GM23338 (cell line): ENCODE measurements around the gene PABPN1.

Experiments used
- CREB1 ChIP-seq: fragments of 250-450 bp; sonication (Bioruptor Pico); IDR thresholded peaks from 2 replicates; pipeline ENCODE4 v1.5.0; 2020; ENCODE audit warnings: low read depth, mild to moderate bottlenecking, moderate library complexity
- CTCF ChIP-seq, 2 experiments: fragments of 200-600 bp in 1 of 2; sonication (generic) in 1 of 2; conservative IDR thresholded peaks; 2 replicates each; pipeline versions ENCODE4 v1.5.1 to v1.6.1; 2016 to 2017; ENCODE audit warnings: antibody characterized with exemption in 2 of 2, low read depth in 2 of 2, mild to moderate bottlenecking in 2 of 2, moderate library complexity in 1 of 2
- EZH2 ChIP-seq: fragments of 200-600 bp; sonication (generic); IDR thresholded peaks from one replicate; pipeline ENCODE4 v1.8.0; 2017; ENCODE audit warnings: antibody characterized with exemption, mild to moderate bottlenecking, low read depth; ENCODE audit not compliant: unreplicated experiment
- EZH2phosphoT487 ChIP-seq: fragments of 200-600 bp; sonication (generic); IDR thresholded peaks from one replicate; pipeline ENCODE4 v1.8.1; 2018; ENCODE audit warnings: antibody characterized with exemption; ENCODE audit not compliant: unreplicated experiment
- JUNB ChIP-seq: IDR thresholded peaks from one replicate; pipeline ENCODE4 v1.6.1; 2016; ENCODE audit warnings: antibody characterized with exemption; ENCODE audit not compliant: unreplicated experiment
- NANOG ChIP-seq: IDR thresholded peaks from 2 replicates; pipeline ENCODE4 v1.6.1; 2016; ENCODE audit warnings: antibody characterized with exemption, borderline replicate concordance
- POLR2AphosphoS5 ChIP-seq: IDR thresholded peaks from 2 replicates; pipeline ENCODE4 v1.6.1; 2016; ENCODE audit warnings: antibody characterized with exemption, low read depth
- REST ChIP-seq: IDR thresholded peaks from one replicate; pipeline ENCODE4 v1.6.1; 2018; ENCODE audit warnings: antibody characterized with exemption; ENCODE audit not compliant: unreplicated experiment
- STAT1 ChIP-seq: IDR thresholded peaks from one replicate; pipeline ENCODE4 v1.6.1; 2016; ENCODE audit warnings: antibody characterized with exemption; ENCODE audit not compliant: unreplicated experiment
- ZNF114 ChIP-seq: fragments of 250-450 bp; sonication (Bioruptor Pico); IDR thresholded peaks from 2 replicates; pipeline ENCODE4 v1.5.0; 2020; ENCODE audit warnings: mild to moderate bottlenecking, moderate library complexity
- ZNF331 ChIP-seq: fragments of 250-450 bp; sonication (Bioruptor Pico); IDR thresholded peaks from 2 replicates; pipeline ENCODE4 v1.5.0; 2020; ENCODE audit warnings: low read depth, mild to moderate bottlenecking, moderate library complexity

- TF ChIP-seq CTCF (conservative IDR thresholded peaks at IDR 0.05; ENCODE audit: low read depth in 2 of 2) = no peak
- TF ChIP-seq POLR2AphosphoS5 = no peak
- TF ChIP-seq EZH2phosphoT487 = no peak
- no peak for TF ChIP-seq REST
- no peak for TF ChIP-seq JUNB
- TF ChIP-seq CREB1 = no peak
- TF ChIP-seq ZNF114 (CRISPR knock-in tag) = no peak
- no peak for TF ChIP-seq EZH2
- no peak for TF ChIP-seq STAT1
- TF ChIP-seq NANOG = no peak
- TF ChIP-seq ZNF331 (CRISPR knock-in tag) = no peak
Measured at GRCh38 chr14:23361320-23361719, 40.1 kb downstream of the PABPN1 start.
